Measurements from ENCODE around the gene QTRT2.

DNA sequence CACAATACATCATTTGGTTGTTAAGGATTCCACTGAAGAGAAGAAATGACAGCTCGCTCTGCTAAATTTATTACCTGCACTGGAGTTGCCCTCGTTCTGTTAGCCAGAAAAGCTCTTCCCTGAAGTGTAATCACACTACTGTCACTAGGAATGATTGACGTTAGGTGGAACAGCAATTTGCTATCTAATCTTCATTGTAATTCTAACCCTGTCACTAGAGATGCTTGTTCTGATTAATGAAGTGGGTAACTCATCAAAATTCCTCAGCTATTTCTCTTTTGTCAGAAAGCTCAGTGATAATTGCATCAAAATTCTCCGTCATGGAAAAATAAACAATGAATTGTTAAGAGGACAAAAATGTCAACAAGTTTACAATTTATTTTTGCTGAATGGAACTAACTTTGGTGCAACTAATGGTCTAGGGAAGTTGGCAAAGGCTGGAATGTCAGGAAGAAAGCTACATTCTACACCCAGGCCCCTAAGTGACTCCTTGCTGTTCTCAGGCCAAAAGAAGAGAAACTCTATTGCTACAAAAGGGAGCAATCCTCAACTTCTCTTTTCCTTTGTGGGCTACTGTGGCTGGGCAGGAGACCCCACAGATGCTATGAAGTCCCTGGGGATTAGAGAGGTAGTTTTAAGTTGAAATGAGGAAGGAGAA is 34.3 kb upstream of the QTRT2 start:
- TF ChIP-seq, protein P1, sequence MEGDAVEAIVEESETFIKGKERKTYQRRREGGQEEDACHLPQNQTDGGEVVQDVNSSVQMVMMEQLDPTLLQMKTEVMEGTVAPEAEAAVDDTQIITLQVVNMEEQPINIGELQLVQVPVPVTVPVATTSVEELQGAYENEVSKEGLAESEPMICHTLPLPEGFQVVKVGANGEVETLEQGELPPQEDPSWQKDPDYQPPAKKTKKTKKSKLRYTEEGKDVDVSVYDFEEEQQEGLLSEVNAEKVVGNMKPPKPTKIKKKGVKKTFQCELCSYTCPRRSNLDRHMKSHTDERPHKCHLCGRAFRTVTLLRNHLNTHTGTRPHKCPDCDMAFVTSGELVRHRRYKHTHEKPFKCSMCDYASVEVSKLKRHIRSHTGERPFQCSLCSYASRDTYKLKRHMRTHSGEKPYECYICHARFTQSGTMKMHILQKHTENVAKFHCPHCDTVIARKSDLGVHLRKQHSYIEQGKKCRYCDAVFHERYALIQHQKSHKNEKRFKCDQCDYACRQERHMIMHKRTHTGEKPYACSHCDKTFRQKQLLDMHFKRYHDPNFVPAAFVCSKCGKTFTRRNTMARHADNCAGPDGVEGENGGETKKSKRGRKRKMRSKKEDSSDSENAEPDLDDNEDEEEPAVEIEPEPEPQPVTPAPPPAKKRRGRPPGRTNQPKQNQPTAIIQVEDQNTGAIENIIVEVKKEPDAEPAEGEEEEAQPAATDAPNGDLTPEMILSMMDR (IDR thresholded peaks at IDR 0.05), result no peak
- TF ChIP-seq EP300 (IDR thresholded peaks at IDR 0.05), result no peak
- TF ChIP-seq POLR2A (IDR thresholded peaks at IDR 0.05), result no peak
- TF ChIP-seq POLR2AphosphoS5 (IDR thresholded peaks at IDR 0.05), result no peak

All from upper lobe of left lung (tissue), 4 donors.